ENCODE data around the gene CDYL.

Gene CDYL

DNA sequence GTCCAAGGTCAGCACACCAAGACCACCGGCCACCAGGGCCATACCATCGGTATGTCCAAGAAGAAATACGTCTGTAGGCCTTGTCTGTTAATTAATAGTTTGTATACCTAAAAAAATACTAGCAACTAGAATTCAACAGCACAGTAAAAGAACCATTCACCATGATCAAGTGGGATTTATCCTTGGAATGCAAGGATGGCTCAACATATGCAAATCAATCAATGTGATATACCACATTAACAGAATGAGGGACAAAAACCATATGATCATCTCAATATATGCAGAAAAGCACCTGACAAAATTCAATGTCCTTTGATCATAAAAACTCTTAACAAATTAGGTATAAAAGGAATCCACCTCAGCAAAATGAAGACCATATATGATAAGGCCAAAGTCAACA, 203.2 kb downstream of the CDYL start:
- Histone ChIP-seq H3K79me2 (ENCODE audit: control insufficient read depth, low read length) (no peaks in the 10 kb centered on the region), H3K27ac (ENCODE audit: low read depth, low read length) (no peak overlapping the region), H3K9me2 (replicated peaks; ENCODE audit: control insufficient read depth, low read length) (no peaks in the 10 kb centered on the region), H4K20me1 (ENCODE audit: control insufficient read depth, insufficient read depth, low read depth, low read length) (no peaks in the 10 kb centered on the region), H3K9me3 (ENCODE audit: control insufficient read depth, insufficient read depth, low read length) (peaks cover 5% of the 10 kb centered on the region; the same call in 1 of the 2 replicates), H3K36me3 (ENCODE audit: control insufficient read depth, low read length) (no peaks in the 10 kb centered on the region), H3F3A (ENCODE audit: control insufficient read depth, insufficient read depth) (no peaks in the 10 kb centered on the region), H3K4me3 (ENCODE audit: low read length) (no peak overlapping the region), H3K27me3 (ENCODE audit: control insufficient read depth, low read length) (no peaks in the 10 kb centered on the region), H3K4me1 (ENCODE audit: control insufficient read depth, low read length) (no peaks in the 10 kb centered on the region), H3K4me2 (ENCODE audit: low read length) (no peak overlapping the region)
- TF ChIP-seq, protein P1, sequence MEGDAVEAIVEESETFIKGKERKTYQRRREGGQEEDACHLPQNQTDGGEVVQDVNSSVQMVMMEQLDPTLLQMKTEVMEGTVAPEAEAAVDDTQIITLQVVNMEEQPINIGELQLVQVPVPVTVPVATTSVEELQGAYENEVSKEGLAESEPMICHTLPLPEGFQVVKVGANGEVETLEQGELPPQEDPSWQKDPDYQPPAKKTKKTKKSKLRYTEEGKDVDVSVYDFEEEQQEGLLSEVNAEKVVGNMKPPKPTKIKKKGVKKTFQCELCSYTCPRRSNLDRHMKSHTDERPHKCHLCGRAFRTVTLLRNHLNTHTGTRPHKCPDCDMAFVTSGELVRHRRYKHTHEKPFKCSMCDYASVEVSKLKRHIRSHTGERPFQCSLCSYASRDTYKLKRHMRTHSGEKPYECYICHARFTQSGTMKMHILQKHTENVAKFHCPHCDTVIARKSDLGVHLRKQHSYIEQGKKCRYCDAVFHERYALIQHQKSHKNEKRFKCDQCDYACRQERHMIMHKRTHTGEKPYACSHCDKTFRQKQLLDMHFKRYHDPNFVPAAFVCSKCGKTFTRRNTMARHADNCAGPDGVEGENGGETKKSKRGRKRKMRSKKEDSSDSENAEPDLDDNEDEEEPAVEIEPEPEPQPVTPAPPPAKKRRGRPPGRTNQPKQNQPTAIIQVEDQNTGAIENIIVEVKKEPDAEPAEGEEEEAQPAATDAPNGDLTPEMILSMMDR (IDR thresholded peaks at IDR 0.05; ENCODE audit: low read depth, low read length, poor library complexity, severe bottlenecking) = no peak
- TF ChIP-seq EZH2phosphoT487 (IDR thresholded peaks at IDR 0.05; ENCODE audit: borderline replicate concordance, low read length) = no peak

DNA sequence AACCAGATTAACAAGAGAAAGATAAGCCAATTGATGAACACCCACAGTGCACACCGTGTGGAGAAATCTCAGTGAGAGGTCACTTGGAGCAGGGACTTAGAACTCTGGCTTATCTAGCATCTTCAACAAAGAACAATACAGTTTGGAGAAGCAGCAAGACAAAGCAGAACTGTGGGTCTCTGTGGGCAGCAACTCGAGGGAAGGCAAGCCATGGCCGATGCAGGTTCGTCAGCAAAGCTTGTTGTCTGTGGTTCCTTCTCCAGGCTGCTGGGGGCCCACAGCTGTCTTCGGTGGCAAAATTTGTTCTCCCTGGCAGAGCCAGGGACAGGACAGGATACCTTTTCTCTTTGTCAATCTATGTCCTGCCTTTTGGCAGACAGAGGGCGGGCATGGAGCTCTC, 205.6 kb downstream of the CDYL start:
- H3K9me2 ChIP-seq (replicated peaks; ENCODE audit: control insufficient read depth, low read length) = no peaks in the 10 kb centered on the region
- no peak overlapping the region for H3K27ac ChIP-seq (ENCODE audit: low read depth, low read length)
- no peaks in the 10 kb centered on the region for H3K4me1 ChIP-seq (ENCODE audit: control insufficient read depth, low read length)
- H3K4me2 ChIP-seq (ENCODE audit: low read length) = no peak overlapping the region
- H3K27me3 ChIP-seq (ENCODE audit: control insufficient read depth, low read length) = no peaks in the 10 kb centered on the region
- H3K79me2 ChIP-seq (ENCODE audit: control insufficient read depth, low read length) = no peaks in the 10 kb centered on the region
- H3F3A ChIP-seq (ENCODE audit: control insufficient read depth, insufficient read depth) = no peaks in the 10 kb centered on the region
- no peaks in the 10 kb centered on the region for H4K20me1 ChIP-seq (ENCODE audit: control insufficient read depth, insufficient read depth, low read depth, low read length)
- no peaks in the 10 kb centered on the region for H3K36me3 ChIP-seq (ENCODE audit: control insufficient read depth, low read length)
- H3K4me3 ChIP-seq (ENCODE audit: low read length) = no peak overlapping the region
- H3K9me3 ChIP-seq (ENCODE audit: control insufficient read depth, insufficient read depth, low read length) = peaks cover 5% of the 10 kb centered on the region; the same call in 1 of the 2 replicates
- TF ChIP-seq EZH2phosphoT487 (IDR thresholded peaks at IDR 0.05; ENCODE audit: borderline replicate concordance, low read length) = no peak
- TF ChIP-seq, protein P1 (IDR thresholded peaks at IDR 0.05; ENCODE audit: low read depth, low read length, poor library complexity, severe bottlenecking) = no peak

DNA sequence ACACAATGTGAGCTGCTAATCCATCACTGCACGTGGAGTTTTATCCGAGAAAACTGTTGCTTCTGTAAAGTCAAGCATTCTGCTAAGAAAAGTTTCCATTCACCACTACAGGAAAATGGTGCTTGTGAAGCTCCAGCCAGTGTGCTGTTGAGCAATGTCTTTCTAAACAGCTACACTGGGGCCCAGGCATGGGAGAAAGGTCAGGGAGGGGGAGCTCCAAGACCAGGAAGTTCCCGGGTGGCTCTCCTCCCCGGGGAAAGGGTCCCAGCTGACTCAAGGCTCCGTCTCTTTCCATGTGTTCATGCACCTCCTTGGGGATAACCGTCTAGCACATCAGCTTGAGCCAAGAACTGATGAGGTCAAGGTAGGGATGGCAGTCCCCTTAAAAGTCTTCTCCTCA, 207.1 kb downstream of the CDYL start:
- no peak for TF ChIP-seq EZH2phosphoT487 (IDR thresholded peaks at IDR 0.05; ENCODE audit: borderline replicate concordance, low read length)
- TF ChIP-seq, protein P1 (IDR thresholded peaks at IDR 0.05; ENCODE audit: low read depth, low read length, poor library complexity, severe bottlenecking) = no peak
- no peak overlapping the region for H3K4me2 ChIP-seq (ENCODE audit: low read length)
- H3K4me3 ChIP-seq (ENCODE audit: low read length) = no peak overlapping the region
- H3K9me3 ChIP-seq (ENCODE audit: control insufficient read depth, insufficient read depth, low read length) = no peaks in the 10 kb centered on the region
- H3K4me1 ChIP-seq (ENCODE audit: control insufficient read depth, low read length) = no peaks in the 10 kb centered on the region
- H3K27ac ChIP-seq (ENCODE audit: low read depth, low read length) = no peak overlapping the region
- H3K79me2 ChIP-seq (ENCODE audit: control insufficient read depth, low read length) = no peaks in the 10 kb centered on the region
- no peaks in the 10 kb centered on the region for H4K20me1 ChIP-seq (ENCODE audit: control insufficient read depth, insufficient read depth, low read depth, low read length)
- H3K9me2 ChIP-seq (replicated peaks; ENCODE audit: control insufficient read depth, low read length) = no peaks in the 10 kb centered on the region
- no peaks in the 10 kb centered on the region for H3F3A ChIP-seq (ENCODE audit: control insufficient read depth, insufficient read depth)
- H3K27me3 ChIP-seq (ENCODE audit: control insufficient read depth, low read length) = no peaks in the 10 kb centered on the region
- no peaks in the 10 kb centered on the region for H3K36me3 ChIP-seq (ENCODE audit: control insufficient read depth, low read length)

DNA sequence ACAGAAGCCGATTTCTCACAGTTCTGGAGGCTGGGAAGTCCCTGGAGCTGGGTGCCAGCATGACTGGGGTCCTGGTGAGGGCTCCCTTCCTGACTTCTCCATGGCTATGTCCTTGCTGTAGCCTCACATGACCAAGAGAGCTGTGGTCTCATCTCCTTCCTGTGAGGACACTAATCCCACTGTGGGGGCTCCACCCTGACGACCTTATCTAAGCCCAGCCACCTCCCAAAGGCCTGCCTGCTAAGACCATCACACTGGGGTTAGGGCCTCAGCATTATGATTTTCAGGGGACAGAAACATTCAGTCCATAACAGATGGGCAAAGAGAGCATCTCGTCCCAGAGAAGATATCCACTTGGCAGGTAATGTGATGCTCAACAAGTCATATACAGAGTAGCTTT, 210.8 kb downstream of the CDYL start:
- TF ChIP-seq, protein P1 (IDR thresholded peaks at IDR 0.05; ENCODE audit: low read depth, low read length, poor library complexity, severe bottlenecking) = no peak
- no peak for TF ChIP-seq EZH2phosphoT487 (IDR thresholded peaks at IDR 0.05; ENCODE audit: borderline replicate concordance, low read length)
- Histone ChIP-seq H3K27me3 (ENCODE audit: control insufficient read depth, low read length) (no peaks in the 10 kb centered on the region), H3K36me3 (ENCODE audit: control insufficient read depth, low read length) (no peaks in the 10 kb centered on the region), H3K27ac (ENCODE audit: low read depth, low read length) (no peak overlapping the region), H3F3A (ENCODE audit: control insufficient read depth, insufficient read depth) (no peaks in the 10 kb centered on the region), H3K79me2 (ENCODE audit: control insufficient read depth, low read length) (no peaks in the 10 kb centered on the region), H3K4me2 (ENCODE audit: low read length) (no peak overlapping the region), H4K20me1 (ENCODE audit: control insufficient read depth, insufficient read depth, low read depth, low read length) (no peaks in the 10 kb centered on the region), H3K4me3 (ENCODE audit: low read length) (no peak overlapping the region), H3K9me3 (ENCODE audit: control insufficient read depth, insufficient read depth, low read length) (no peaks in the 10 kb centered on the region), H3K4me1 (ENCODE audit: control insufficient read depth, low read length) (no peaks in the 10 kb centered on the region), H3K9me2 (replicated peaks; ENCODE audit: control insufficient read depth, low read length) (no peaks in the 10 kb centered on the region)

All from DOHH2 (cell line).